ENCODE measurements around the gene UVRAG.
A peak's percentile ranks its signal among the peaks of the same experiment; 100 is the strongest.

UVRAG gene

DNA sequence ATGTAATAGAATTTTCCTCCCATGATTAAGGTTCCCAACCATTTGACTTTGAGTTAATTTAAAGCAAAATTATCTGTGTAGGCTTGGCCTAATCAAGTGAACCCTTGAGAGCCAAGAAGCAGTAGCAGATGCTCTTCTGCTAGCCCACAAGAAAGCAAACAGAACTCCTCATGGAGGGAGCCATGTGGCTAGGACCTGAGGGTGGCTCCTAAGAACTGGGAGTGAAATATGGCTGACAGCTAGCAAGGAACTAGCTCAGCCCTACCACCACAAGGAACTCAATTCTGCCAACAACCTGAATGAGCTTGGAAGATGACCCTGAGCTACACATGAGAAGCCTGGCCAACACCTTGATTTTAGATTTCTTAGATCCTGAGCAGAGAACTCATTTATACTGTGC, 223.6 kb downstream of the UVRAG start:
- no peak for DNase-seq (ENCODE audit: low read depth in 2 of 2)
- TF ChIP-seq, protein P1, sequence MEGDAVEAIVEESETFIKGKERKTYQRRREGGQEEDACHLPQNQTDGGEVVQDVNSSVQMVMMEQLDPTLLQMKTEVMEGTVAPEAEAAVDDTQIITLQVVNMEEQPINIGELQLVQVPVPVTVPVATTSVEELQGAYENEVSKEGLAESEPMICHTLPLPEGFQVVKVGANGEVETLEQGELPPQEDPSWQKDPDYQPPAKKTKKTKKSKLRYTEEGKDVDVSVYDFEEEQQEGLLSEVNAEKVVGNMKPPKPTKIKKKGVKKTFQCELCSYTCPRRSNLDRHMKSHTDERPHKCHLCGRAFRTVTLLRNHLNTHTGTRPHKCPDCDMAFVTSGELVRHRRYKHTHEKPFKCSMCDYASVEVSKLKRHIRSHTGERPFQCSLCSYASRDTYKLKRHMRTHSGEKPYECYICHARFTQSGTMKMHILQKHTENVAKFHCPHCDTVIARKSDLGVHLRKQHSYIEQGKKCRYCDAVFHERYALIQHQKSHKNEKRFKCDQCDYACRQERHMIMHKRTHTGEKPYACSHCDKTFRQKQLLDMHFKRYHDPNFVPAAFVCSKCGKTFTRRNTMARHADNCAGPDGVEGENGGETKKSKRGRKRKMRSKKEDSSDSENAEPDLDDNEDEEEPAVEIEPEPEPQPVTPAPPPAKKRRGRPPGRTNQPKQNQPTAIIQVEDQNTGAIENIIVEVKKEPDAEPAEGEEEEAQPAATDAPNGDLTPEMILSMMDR (IDR thresholded peaks at IDR 0.05; ENCODE audit: low read depth, low read length), result no peak
- no peak overlapping the region for H3K4me3 ChIP-seq (replicated peaks in 1 of 2; ENCODE audit: low read depth in 2 of 2, low read length in 2 of 2)

DNA sequence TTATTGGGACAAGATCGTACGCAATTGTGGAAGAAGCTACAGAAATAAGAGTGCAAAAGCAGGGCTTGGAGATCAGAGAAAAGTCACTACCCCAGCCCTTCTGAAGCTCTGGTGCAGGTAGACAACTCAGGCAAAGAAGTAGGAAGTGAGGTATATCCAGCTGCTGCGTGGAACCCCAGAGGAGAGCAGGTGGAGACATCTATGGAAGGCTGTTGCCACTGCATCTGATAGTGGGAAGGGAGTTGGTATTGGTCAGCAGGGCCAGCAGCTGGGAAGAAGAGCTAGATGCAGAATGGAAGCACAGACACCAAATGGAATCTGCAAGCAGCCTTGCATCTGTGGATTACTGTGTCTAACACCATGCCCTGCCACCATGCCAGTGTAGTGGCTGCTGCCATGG, 226.2 kb downstream of the UVRAG start:
- H3K4me3 ChIP-seq (replicated peaks in 1 of 2; ENCODE audit: low read depth in 2 of 2, low read length in 2 of 2), result no peak overlapping the region
- DNase-seq (ENCODE audit: low read depth in 2 of 2), result no peak
- TF ChIP-seq, protein P1 (IDR thresholded peaks at IDR 0.05; ENCODE audit: low read depth, low read length), result no peak

DNA sequence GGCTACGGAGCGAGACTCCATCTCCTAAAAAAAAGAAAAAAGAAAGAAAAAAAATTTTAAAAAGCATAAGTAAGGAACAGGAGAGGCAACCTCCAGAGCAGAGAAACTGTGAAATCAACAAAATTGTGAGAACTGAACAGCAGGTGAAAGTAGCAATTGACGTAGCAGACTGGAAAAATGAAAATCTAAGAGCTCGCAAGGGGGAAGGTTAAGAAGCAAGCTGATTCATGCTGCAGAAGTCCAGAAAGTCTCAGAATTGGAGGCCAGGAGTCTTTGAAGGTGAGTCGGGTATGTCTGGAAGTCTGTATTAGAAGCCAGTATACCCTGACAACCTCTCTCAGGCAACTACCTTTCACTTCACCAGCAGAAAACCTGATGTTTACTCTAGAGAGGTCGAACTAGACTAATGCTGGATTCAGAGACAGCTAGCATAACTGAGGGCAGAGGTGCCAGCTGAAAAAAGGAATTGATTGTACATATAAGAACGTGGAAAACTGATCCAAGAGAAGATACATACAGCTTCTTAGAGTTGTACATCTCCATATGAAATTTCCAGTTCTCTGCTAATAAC, 229.8 kb downstream of the UVRAG start:
- no peak overlapping the region for H3K4me3 ChIP-seq (replicated peaks in 1 of 2; ENCODE audit: low read depth in 2 of 2, low read length in 2 of 2)
- no peak for DNase-seq (ENCODE audit: low read depth in 2 of 2)
- TF ChIP-seq, protein P1 (IDR thresholded peaks at IDR 0.05; ENCODE audit: low read depth, low read length), result no peak

DNA sequence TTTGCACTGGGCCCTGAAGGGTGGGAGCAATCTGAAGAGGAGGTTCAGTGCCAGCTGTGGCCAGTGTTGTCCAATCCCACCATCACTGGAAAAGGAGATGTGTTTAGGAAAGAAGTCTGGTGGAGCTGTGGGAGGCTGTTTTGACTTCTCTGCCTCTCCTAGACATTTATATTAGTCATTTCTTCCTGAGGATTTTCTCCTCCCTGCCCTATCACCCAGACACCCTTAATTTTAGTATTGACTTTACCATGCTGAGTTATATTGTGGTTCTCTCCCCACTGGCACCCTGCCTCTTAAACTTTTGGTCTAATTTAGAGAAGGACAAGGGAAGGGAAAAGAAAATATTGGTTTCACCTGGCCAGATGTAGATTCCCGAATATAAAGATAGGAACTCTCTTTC, 232.2 kb downstream of the UVRAG start:
- H3K4me3 ChIP-seq (replicated peaks in 1 of 2; ENCODE audit: low read depth in 2 of 2, low read length in 2 of 2), result no peak overlapping the region
- TF ChIP-seq, protein P1 (IDR thresholded peaks at IDR 0.05; ENCODE audit: low read depth, low read length), result no peak
- peak in 1 of 2 donors; percentile 30 for DNase-seq (ENCODE audit: low read depth in 2 of 2)

DNA sequence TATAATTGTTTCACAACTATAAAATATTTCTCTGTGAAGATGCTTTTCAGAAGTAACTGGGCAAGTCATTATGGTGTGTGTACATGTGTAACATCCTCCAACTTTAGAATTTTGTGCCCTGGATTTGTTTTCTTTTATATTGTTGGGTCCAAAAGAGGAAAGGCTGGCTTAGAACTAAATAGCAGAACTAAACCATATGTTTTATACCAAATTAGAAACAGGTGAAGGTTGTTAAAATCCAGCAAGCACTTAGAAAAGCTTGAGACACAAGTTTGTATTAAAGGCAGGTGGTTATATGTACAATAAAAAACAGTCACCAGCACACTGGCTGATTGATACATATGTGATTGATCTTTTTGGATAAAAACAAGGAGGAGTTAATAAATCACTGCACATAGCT, 232.8 kb downstream of the UVRAG start:
- no peak for DNase-seq (ENCODE audit: low read depth in 2 of 2)
- TF ChIP-seq, protein P1 (IDR thresholded peaks at IDR 0.05; ENCODE audit: low read depth, low read length), result no peak

DNA sequence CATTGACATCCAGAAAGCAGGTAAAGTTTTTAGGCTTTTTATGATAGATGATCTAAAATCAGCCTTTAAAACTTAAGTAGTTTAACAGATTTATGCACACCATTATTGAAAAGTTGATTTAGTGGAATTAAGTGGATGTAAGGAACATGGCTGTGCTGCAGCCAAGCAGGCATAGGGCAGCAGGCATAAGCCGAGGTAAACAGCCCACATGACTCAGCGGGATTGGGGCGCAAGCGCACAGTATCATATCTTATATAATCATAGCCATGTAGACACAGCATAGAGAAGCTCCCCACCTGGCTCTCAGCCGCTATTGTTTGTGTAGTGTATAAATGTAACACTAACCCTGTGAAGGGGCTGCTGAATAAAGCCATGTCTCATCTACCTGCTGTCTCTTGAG, 233.8 kb downstream of the UVRAG start:
- H3K4me3 ChIP-seq (replicated peaks in 1 of 2; ENCODE audit: low read depth in 2 of 2, low read length in 2 of 2), result no peak overlapping the region
- TF ChIP-seq, protein P1 (IDR thresholded peaks at IDR 0.05; ENCODE audit: low read depth, low read length), result no peak
- no peak for DNase-seq (ENCODE audit: low read depth in 2 of 2)

More for the DNA sequence above, 232.8 kb downstream of the UVRAG start:
- H3K4me3 ChIP-seq (replicated peaks in 1 of 2; ENCODE audit: low read depth in 2 of 2, low read length in 2 of 2), result no peak overlapping the region

DNA sequence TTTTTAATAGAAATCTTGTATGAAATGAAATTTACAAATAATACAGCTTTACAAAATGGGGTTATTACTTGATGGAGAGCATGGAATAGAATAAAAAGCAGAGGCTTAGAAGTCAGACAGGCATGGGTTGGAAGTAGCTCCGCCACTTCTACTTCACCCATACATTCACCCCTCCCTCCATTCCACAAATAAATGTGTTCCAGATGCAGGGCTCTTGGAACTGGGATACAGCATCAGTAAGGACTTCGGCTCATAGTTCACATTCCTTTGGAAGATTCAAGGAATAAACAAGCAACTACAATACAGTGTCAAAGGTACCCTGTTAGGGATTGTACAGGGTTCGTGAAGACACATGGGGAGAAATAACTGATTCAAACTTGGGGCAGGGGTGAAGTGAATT, 234.5 kb downstream of the UVRAG start:
- H3K4me3 ChIP-seq (replicated peaks in 1 of 2; ENCODE audit: low read depth in 2 of 2, low read length in 2 of 2), result no peak overlapping the region
- no peak for DNase-seq (ENCODE audit: low read depth in 2 of 2)
- TF ChIP-seq, protein P1 (IDR thresholded peaks at IDR 0.05; ENCODE audit: low read depth, low read length), result no peak

Data from cardiac fibroblast (primary cell).